Natural killer cell (primary cell): ENCODE results near the gene MRPS6. TPM values are rescaled to one million over a fixed set of nuclear protein-coding genes. Genes with fewer than 3 reads are reported as not detected.

Source experiments
- ATAC-seq, 3 donors: fragments of 150-1000 bp in 2 of 3; fragments of 200-7000 bp in 1 of 3; cut with Tn5 transposase; 1 replicate in 1 of 3; 2 replicates in 2 of 3; pipeline ENCODE4 v1.10.0; 2021; ENCODE audit warnings: mild to moderate bottlenecking in 2 of 3, moderate library complexity in 2 of 3
- DNase-seq, 2 donors: peaks; one replicate each; pipeline versions ENCODE4 v3.0.0 to v3.0.0-alpha.2; 2013 to 2021; ENCODE audit warnings: mixed read lengths in 1 of 2
- H3K27ac ChIP-seq: one replicate; pipeline ENCODE4 v1.5.1; 2013; ENCODE audit warnings: mild to moderate bottlenecking, low read length
- H3K27me3 ChIP-seq: one replicate; pipeline ENCODE4 v1.6.1; 2013; ENCODE audit warnings: low read length; ENCODE audit not compliant: control insufficient read depth, insufficient read depth
- H3K36me3 ChIP-seq: one replicate; pipeline ENCODE4 v1.6.1; 2013; ENCODE audit warnings: low read length; ENCODE audit not compliant: control insufficient read depth, insufficient read depth
- H3K4me1 ChIP-seq: one replicate; pipeline ENCODE4 v1.6.1; 2013; ENCODE audit warnings: low read length; ENCODE audit not compliant: control insufficient read depth, insufficient read depth
- H3K4me3 ChIP-seq: one replicate; pipeline ENCODE4 v1.5.1; 2013; ENCODE audit warnings: low read length
- H3K9me3 ChIP-seq: one replicate; pipeline ENCODE4 v1.6.1; 2013; ENCODE audit warnings: low read length; ENCODE audit not compliant: control insufficient read depth, insufficient read depth
- H3K27ac Mint-ChIP-seq, 2 donors: one replicate each; pipeline ENCODE4 v1.8.0; 2022; ENCODE audit warnings: mild to moderate bottlenecking in 2 of 2, mixed read lengths in 2 of 2, moderate library complexity in 1 of 2
- H3K27me3 Mint-ChIP-seq, 2 donors: one replicate each; pipeline ENCODE4 v1.8.0; 2022; ENCODE audit warnings: low read depth in 2 of 2, mixed read lengths in 2 of 2
- H3K36me3 Mint-ChIP-seq: one replicate; pipeline ENCODE4 v1.8.0; 2022; ENCODE audit warnings: mixed read lengths
- H3K4me1 Mint-ChIP-seq, 2 donors: one replicate each; pipeline ENCODE4 v1.8.0; 2022; ENCODE audit warnings: mixed read lengths in 2 of 2
- H3K4me3 Mint-ChIP-seq: one replicate; pipeline ENCODE4 v1.8.0; 2022; ENCODE audit warnings: mild to moderate bottlenecking, moderate library complexity, mixed read lengths
- H3K9me3 Mint-ChIP-seq, 2 donors: one replicate each; pipeline ENCODE4 v1.8.0; 2022; ENCODE audit warnings: mixed read lengths in 2 of 2
- CTCF ChIP-seq: fragments of 200-600 bp; IDR thresholded peaks from one replicate; pipeline ENCODE4 v1.8.0; 2022; ENCODE audit warnings: antibody characterized with exemption
- WGBS: methylation state at CpG from one replicate; pipeline ENCODE4 v1.1.7; 2013; ENCODE audit warnings: missing lambda C conversion rate; ENCODE audit not compliant: insufficient coverage; 5-methylcytosine and 5-hydroxymethylcytosine counted together
- intact Hi-C: fragments of 100-400 bp; cut with micrococcal nuclease; formaldehyde crosslinking; loops from one replicate; pipeline ENCODE4 v1.14.2; 2022
- total RNA-seq, 4 donors: library from RNA; stranded (reverse); fragments of 120-200 nt in 1 of 4; gene quantifications; one replicate each; pipeline versions ENCODE4 v1.2.3 to v1.2.4, GENCODE V29; 2013 to 2022

The MRPS6 gene
- total RNA-seq, 3 donors from 2014 or later (not counting 1 experiment from before 2014, with no cell fraction given): 42.7 to 54.5 (median 44.3) TPM

- peaks cover under 1% of the 10 kb centered on the region for H3K36me3 Mint-ChIP-seq
Observed at GRCh38 chr21:34100790-34101189, 27.4 kb downstream of the MRPS6 start.

GRCh38 chr21:34105947-34106541 is 32.7 kb downstream of the MRPS6 start:
- H3K36me3 ChIP-seq: peaks cover 11% of the 10 kb centered on the region
- intact Hi-C loops: no loop called here
- no peaks in the 10 kb centered on the region for H3K9me3 ChIP-seq
- no peaks in the 10 kb centered on the region for H3K4me1 ChIP-seq
- Mint-ChIP-seq H3K4me3 (no peak overlapping the region), H3K9me3 (no peaks in the 10 kb centered on the region), H3K27me3 (no peaks in the 10 kb centered on the region), H3K36me3 (no peaks in the 10 kb centered on the region), H3K27ac (peak overlapping the region; percentile 58 to 63), H3K4me1 (peaks cover 75 to 90% of the 10 kb centered on the region in 2 donors)
- no peak overlapping the region for H3K27ac ChIP-seq
- TF ChIP-seq CTCF: no peak
- ATAC-seq: no peak
- H3K4me3 ChIP-seq: no peak overlapping the region
- H3K27me3 ChIP-seq: no peaks in the 10 kb centered on the region
- no peak for DNase-seq

More at GRCh38 chr21:34100790-34101189, 27.4 kb downstream of the MRPS6 start:
- Histone ChIP-seq H3K27ac (no peak overlapping the region), H3K27me3 (no peaks in the 10 kb centered on the region), H3K4me1 (no peaks in the 10 kb centered on the region), H3K4me3 (no peak overlapping the region), H3K36me3 (peaks cover 26% of the 10 kb centered on the region), H3K9me3 (no peaks in the 10 kb centered on the region)
- Mint-ChIP-seq H3K4me3 (no peak overlapping the region), H3K4me1 (peaks cover 87 to 93% of the 10 kb centered on the region in 2 donors), H3K9me3 (no peaks in the 10 kb centered on the region), H3K27me3 (no peaks in the 10 kb centered on the region), H3K27ac (peak overlapping the region; percentile 58 to 63)
- TF ChIP-seq CTCF: no peak
- 93% methylated on average over 4 of the region's 4 CpGs for WGBS
- intact Hi-C loops: no loop called here
- DNase-seq (no peak), ATAC-seq (no peak)

GRCh38 chr21:34107606-34108005 is 34.2 kb downstream of the MRPS6 start:
- no peak for TF ChIP-seq CTCF
- WGBS: 90% methylated on average over 1 of the region's 1 CpG
- Mint-ChIP-seq H3K27ac (peak overlapping the region in 1 of 2 donors; percentile 21), H3K27me3 (no peaks in the 10 kb centered on the region), H3K4me1 (peaks cover 75 to 90% of the 10 kb centered on the region in 2 donors), H3K9me3 (no peaks in the 10 kb centered on the region), H3K36me3 (no peaks in the 10 kb centered on the region), H3K4me3 (no peak overlapping the region)
- peaks cover 4% of the 10 kb centered on the region for H3K36me3 ChIP-seq
- ATAC-seq (no peak), DNase-seq (no peak)
- intact Hi-C loops: no loop called here
- H3K9me3 ChIP-seq: no peaks in the 10 kb centered on the region
- H3K4me3 ChIP-seq: no peak overlapping the region
- H3K4me1 ChIP-seq: no peaks in the 10 kb centered on the region
- H3K27me3 ChIP-seq: no peaks in the 10 kb centered on the region
- H3K27ac ChIP-seq: no peak overlapping the region

GRCh38 chr21:34109075-34109474 is 35.7 kb downstream of the MRPS6 start:
- no peaks in the 10 kb centered on the region for H3K9me3 Mint-ChIP-seq
- peak overlapping the region; percentile 1 to 70 for H3K27ac Mint-ChIP-seq
- H3K4me1 Mint-ChIP-seq: peaks cover 75 to 90% of the 10 kb centered on the region in 2 donors
- ATAC-seq (no peak), DNase-seq (no peak)
- H3K27me3 ChIP-seq: no peaks in the 10 kb centered on the region
- H3K27me3 Mint-ChIP-seq: no peaks in the 10 kb centered on the region
- no peak overlapping the region for H3K4me3 Mint-ChIP-seq
- H3K4me1 ChIP-seq: no peaks in the 10 kb centered on the region
- intact Hi-C loops: no loop called here
- H3K36me3 Mint-ChIP-seq: no peaks in the 10 kb centered on the region
- H3K36me3 ChIP-seq: no peaks in the 10 kb centered on the region
- no peaks in the 10 kb centered on the region for H3K9me3 ChIP-seq
- no peak overlapping the region for H3K27ac ChIP-seq
- TF ChIP-seq CTCF: no peak
- WGBS: 97% methylated on average over 7 of the region's 7 CpGs
- H3K4me3 ChIP-seq: no peak overlapping the region
